Gastrocnemius medialis (tissue), 4 donors: Measurements from ENCODE around the gene SLA2. TPM values are rescaled to one million over a fixed set of nuclear protein-coding genes. Genes with fewer than 3 reads are reported as not detected.
"Not testable (repeated sequence)": the region's sequence is repeated elsewhere in the genome, so short reads cannot be mapped to it uniquely, and the experiment has no call there.

Source experiments
- ATAC-seq, 2 donors: fragments of 150-250 bp; one replicate each; pipeline ENCODE4 v1.9.1; 2016
- DNase-seq, 2 donors: peaks; one replicate each; pipeline ENCODE4 v3.0.0-alpha.2; 2019
- H3K27ac ChIP-seq, 4 donors: fragments of 200-600 bp; sonication (generic); 1 replicate in 1 of 4; 2 replicates in 3 of 4; pipeline ENCODE4 v1.5.1; 2016 to 2018; ENCODE audit warnings: mild to moderate bottlenecking in 2 of 4, moderate library complexity in 1 of 4
- H3K27me3 ChIP-seq, 3 donors: fragments of 200-600 bp; sonication (generic) in 2 of 3; 1 replicate in 1 of 3; 2 replicates in 2 of 3; pipeline versions ENCODE4 v1.5.1 to v1.6.0; 2016 to 2019; ENCODE audit warnings: mild to moderate bottlenecking in 1 of 3, moderate library complexity in 1 of 3
- H3K36me3 ChIP-seq, 2 donors: fragments of 200-600 bp; sonication (generic) in 1 of 2; one replicate each; pipeline ENCODE4 v1.5.1; 2017 to 2018
- H3K4me1 ChIP-seq, 2 donors: fragments of 200-600 bp; sonication (generic) in 1 of 2; one replicate each; pipeline ENCODE4 v1.5.1; 2016 to 2017; ENCODE audit warnings: mild to moderate bottlenecking in 2 of 2
- H3K4me3 ChIP-seq, 4 donors: fragments of 200-600 bp; sonication (generic) in 3 of 4; 1 replicate in 1 of 4; 2 replicates in 3 of 4; pipeline ENCODE4 v1.5.1; 2016 to 2019; ENCODE audit warnings: mild to moderate bottlenecking in 2 of 4
- H3K9me3 ChIP-seq, 3 donors: fragments of 200-600 bp; sonication (generic) in 2 of 3; 1 replicate in 1 of 3; 2 replicates in 2 of 3; pipeline ENCODE4 v1.5.1; 2016 to 2019
- CTCF ChIP-seq, 5 experiments: fragments of 450-650 bp in 3 of 5; fragments of 200-600 bp in 2 of 5; sonication (generic) in 2 of 5; IDR thresholded peaks in 4 of 5; conservative IDR thresholded peaks in 1 of 5; 1 replicate in 4 of 5; 2 replicates in 1 of 5; pipeline ENCODE4 v1.5.1; 2016 to 2019; ENCODE audit warnings: antibody characterized with exemption in 5 of 5, mild to moderate bottlenecking in 3 of 5, moderate library complexity in 3 of 5
- POLR2A ChIP-seq, 2 donors: fragments of 450-650 bp; IDR thresholded peaks; one replicate each; pipeline ENCODE4 v1.6.1; 2017; ENCODE audit warnings: antibody characterized with exemption in 2 of 2, mild to moderate bottlenecking in 2 of 2, moderate library complexity in 2 of 2
- in situ Hi-C, 4 donors: fragments of 200-750 bp; cut with MboI; loops; one replicate each; pipeline versions ENCODE4 v1.15.0 to v1.8.0; 2017; ENCODE audit warnings: low sequenced_read_pairs in 4 of 4
- intact Hi-C: fragments of 100-400 bp; cut with DNase I; formaldehyde crosslinking; loops from one replicate; pipeline ENCODE4 v1.15.1; 2023; ENCODE audit warnings: low total_unique reads
- total RNA-seq, 4 donors: library from RNA; depleted of rRNA; stranded (reverse); fragments of >200 nt; gene quantifications; one replicate each; pipeline versions ENCODE4 v1.1.0 to v1.2.3, GENCODE V29; 2016

The SLA2 gene
- not detected for total RNA-seq

GRCh38 chr20:36645998-36646397 is at the start of gene SLA2:
TSS of gene SLA2 (minus strand) at chr20:36646196. CDS start at chr20:36641335, 4,861 bp downstream.
- DNase-seq (no peak), ATAC-seq (no peak)
- Histone ChIP-seq H3K9me3 (no peaks in the 10 kb centered on the region), H3K27me3 (no peaks in the 10 kb centered on the region), H3K4me3 (no peak within 1 kb of the TSS), H3K27ac (no peak within 1 kb of the TSS), H3K36me3 (no peaks in the 10 kb centered on the region), H3K4me1 (no peaks in the 10 kb centered on the region)
- in situ Hi-C loops (no loop called here), intact Hi-C loops (no loop called here)
- TF ChIP-seq POLR2A (IDR thresholded peaks at IDR 0.05), result no peak
- TF ChIP-seq CTCF (IDR thresholded peaks at IDR 0.05 in 4 of 5, conservative IDR thresholded peaks at IDR 0.05 in 1 of 5), result no peak

GRCh38 chr20:36695467-36695866 is 49.5 kb upstream of the SLA2 start:
- intact Hi-C loops, H3K36me3 ChIP-seq, H3K4me3 ChIP-seq, in situ Hi-C loops, DNase-seq, H3K27ac ChIP-seq, H3K9me3 ChIP-seq, H3K27me3 ChIP-seq, ATAC-seq, H3K4me1 ChIP-seq: not testable (repeated sequence)

- intact Hi-C loops (no loop called here), in situ Hi-C loops (no loop called here)
- no peak for TF ChIP-seq POLR2A (IDR thresholded peaks at IDR 0.05)
- Histone ChIP-seq H3K36me3 (peaks cover 0 to 35% of the 10 kb centered on the region in 2 donors), H3K4me1 (no peaks in the 10 kb centered on the region), H3K9me3 (no peaks in the 10 kb centered on the region), H3K27ac (peak overlapping the region in 1 of 4 donors; percentile 30), H3K4me3 (no peak overlapping the region), H3K27me3 (no peaks in the 10 kb centered on the region)
- ATAC-seq (peak; percentile 26 to 38), DNase-seq (peak in 1 of 2 donors; percentile 23)
Measured at GRCh38 chr20:36688630-36689029, 42.6 kb upstream of the SLA2 start.

- peaks cover 0 to 37% of the 10 kb centered on the region in 2 donors for H3K36me3 ChIP-seq
- ATAC-seq, result no peak
Measured at GRCh38 chr20:36687850-36688249, 41.9 kb upstream of the SLA2 start.

GRCh38 chr20:36686944-36687343 is 40.9 kb upstream of the SLA2 start:
- no peak for DNase-seq

More at GRCh38 chr20:36687850-36688249, 41.9 kb upstream of the SLA2 start:
- Histone ChIP-seq H3K27ac (peak overlapping the region in 1 of 4 donors; percentile 30), H3K4me1 (no peaks in the 10 kb centered on the region), H3K9me3 (no peaks in the 10 kb centered on the region), H3K4me3 (no peak overlapping the region), H3K27me3 (no peaks in the 10 kb centered on the region)
- intact Hi-C loops, result no loop called here
- no peak for DNase-seq
- TF ChIP-seq CTCF (IDR thresholded peaks at IDR 0.05 in 4 of 5, conservative IDR thresholded peaks at IDR 0.05 in 1 of 5) (no peak), POLR2A (IDR thresholded peaks at IDR 0.05) (no peak)
- in situ Hi-C loops, result no loop called here

More at GRCh38 chr20:36686944-36687343, 40.9 kb upstream of the SLA2 start:
- Histone ChIP-seq H3K4me3 (no peak overlapping the region), H3K9me3 (no peaks in the 10 kb centered on the region), H3K4me1 (no peaks in the 10 kb centered on the region), H3K27ac (no peak overlapping the region), H3K27me3 (no peaks in the 10 kb centered on the region), H3K36me3 (peaks cover 0 to 44% of the 10 kb centered on the region in 2 donors)
- intact Hi-C loops (no loop called here), in situ Hi-C loops (no loop called here)
- TF ChIP-seq CTCF (IDR thresholded peaks at IDR 0.05 in 4 of 5, conservative IDR thresholded peaks at IDR 0.05 in 1 of 5), result no peak
- TF ChIP-seq POLR2A (IDR thresholded peaks at IDR 0.05), result no peak
- ATAC-seq, result no peak
